ENCODE results near the gene MYF6.

The MYF6 gene

DNA sequence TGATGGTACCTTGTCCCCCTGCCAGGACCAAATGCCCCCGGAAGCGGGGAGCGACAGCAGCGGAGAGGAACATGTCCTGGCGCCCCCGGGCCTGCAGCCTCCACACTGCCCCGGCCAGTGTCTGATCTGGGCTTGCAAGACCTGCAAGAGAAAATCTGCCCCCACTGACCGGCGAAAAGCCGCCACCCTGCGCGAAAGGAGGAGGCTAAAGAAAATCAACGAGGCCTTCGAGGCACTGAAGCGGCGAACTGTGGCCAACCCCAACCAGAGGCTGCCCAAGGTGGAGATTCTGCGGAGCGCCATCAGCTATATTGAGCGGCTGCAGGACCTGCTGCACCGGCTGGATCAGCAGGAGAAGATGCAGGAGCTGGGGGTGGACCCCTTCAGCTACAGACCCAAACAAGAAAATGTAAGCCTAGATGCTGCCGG is 410 bp downstream of the MYF6 start:
- DNase-seq, result no peak

DNA sequence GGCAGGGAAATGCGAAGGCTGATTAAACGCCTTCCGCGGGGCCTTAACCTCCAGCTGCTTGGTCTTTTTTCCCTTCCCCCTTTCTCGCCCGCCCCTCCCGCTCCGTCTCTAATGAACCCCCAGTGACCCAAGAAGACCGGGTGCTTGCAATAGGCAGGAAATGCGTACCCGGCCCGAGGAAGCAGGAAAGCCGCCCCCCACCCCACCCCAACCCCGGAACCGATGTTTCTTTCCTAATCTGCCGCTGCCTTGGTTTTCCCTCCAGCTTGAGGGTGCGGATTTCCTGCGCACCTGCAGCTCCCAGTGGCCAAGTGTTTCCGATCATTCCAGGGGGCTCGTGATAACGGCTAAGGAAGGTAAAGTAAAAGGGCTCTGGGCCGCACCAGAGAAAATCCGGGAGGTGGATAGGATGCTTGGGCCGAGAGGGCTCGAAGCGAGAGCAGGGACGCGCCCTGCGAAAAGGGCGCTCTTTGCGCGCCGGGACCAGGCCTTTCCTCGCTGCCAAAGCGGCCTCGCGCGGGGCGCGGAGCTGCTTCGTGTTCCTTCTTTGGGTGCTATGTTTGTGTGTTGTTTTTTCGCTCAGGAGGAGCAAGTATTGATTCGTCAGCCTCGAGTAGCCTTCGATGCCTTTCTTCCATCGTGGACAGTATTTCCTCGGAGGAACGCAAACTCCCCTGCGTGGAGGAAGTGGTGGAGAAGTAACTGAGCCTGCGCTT is 983 bp downstream of the MYF6 start:
- DNase-seq, result no peak

DNA sequence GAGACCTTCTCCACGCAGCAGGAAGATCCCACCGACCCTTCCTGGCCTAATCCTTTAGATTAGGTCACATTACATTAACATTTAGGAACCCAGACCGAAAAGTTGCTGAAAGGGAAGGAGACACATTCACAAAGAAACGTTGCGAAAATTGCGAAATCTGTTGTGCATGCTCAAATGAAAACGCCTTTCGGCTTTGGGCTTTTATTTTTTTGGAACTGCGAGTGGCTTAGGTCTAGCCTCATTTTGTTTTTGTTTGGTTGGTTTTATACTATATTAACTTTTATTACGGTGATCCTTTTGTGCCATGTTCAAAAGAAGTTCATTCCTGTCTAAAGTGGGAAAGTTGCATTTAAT is 1.5 kb downstream of the MYF6 start:
- DNase-seq, result no peak

DNA sequence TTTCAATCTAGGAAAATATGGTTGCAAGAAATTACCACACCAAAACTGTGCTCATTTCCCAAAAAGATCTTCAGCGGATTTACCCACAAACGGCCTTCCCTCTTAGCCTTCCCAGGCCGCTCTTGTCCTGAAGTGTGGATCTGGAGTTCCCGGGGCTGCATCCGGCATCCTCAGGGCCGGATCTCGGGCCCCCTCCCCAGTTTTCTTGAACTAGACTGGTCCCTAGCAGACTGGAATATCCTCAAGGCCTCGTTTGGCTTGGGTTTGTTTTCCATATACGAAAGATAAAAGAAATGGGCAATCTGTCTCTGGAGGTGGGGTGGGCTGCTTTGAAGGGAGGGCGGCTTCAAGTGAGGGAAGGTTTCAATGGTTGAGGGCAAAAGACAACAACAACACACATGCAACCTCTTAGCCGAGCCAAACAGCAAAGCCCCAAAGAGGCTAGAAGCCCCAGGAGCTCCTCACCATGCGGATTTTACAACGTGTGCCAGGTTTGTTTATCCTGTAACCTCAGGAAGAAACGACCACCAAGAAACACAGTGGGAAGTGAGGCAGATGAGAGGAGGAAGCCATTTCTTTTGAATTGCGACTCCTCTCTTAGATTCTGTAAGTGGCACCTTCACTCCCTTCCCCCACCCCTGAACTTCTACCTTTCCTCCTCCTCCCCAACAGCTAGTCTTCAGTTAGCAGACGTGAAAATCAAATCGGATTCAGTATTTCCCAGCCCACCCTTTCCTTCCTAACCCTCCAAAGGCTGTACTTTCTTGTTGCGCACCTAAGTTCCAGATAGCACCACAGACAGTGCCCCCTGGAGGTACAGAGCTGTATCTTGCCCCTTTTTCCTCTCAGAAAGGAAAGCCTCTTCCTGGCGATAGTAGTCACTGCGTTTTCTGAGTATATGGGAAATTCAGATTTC is 2.6 kb downstream of the MYF6 start:
- no peak for DNase-seq

DNA sequence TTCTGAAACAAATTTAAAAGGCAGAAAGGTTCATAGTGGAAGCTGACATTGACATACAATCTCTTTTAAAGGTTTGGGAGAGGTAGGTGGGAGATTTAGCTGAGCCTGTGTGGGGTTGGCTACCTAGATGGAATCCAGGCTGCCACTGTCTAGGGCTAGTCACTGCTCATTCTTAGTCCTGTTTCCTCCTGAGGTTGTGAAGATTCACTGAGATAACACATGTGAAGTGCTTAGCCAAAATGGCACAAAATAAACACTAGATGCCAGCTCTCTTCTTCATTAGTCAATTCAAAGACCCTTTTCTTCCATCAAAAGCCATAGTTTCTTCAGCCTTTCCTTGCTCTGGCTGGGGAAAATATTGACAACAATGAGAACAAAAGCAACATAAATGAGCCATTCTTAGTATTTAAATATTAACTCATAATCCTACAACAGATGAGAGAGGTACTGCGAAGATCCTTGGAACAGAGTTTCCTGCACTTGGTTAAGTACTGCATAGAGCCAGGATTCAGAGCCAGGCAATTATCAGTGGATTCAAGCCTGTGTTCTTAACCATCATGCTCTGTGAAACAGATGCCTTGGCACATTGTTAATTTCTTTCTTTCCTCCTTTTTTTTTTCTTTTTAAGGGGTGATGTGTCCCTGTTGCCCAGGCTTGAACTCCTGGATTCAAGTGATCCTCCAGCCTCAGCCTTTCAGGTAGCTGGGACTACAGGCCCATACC is 3.5 kb downstream of the MYF6 start:
- no peak for DNase-seq

DNA sequence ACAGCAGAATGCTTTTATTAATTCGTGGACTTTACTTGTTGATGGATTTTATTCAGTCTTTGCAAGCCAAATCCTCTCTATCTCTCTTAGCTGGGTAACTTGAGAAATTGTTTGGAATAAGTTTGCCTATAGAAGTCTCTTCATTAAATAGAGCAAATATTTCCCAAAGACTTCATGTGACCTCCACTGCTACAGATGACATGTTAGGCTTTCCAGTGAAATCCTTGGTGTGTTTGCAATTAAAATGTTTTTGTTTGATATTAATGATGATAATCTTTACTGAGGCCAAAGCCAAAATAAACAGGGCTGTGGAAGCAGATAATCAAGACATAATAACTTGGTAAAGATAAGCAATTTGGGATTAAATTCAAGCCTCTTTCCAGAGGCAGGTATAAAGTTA is 4.4 kb downstream of the MYF6 start:
- DNase-seq, result no peak

DNA sequence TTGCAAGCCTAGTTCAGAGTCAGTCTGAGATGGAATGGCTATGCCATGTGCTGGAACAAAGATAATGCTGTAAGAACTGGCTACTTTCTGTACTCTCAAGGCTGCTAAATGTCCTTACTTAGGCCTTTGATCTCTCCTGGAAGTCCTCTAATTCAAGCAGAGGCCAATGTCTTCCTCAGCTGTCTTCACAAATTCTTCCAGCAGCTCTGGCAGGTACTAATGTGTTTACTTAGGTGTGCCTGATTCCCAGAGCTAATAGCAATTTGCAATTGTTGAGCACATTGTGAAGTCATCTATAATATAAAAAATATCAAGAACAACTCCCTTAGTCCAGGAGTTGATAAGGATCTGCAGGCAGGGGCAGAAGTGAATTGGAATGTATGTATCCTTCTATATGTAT is 5.4 kb downstream of the MYF6 start:
- no peak for DNase-seq

DNA sequence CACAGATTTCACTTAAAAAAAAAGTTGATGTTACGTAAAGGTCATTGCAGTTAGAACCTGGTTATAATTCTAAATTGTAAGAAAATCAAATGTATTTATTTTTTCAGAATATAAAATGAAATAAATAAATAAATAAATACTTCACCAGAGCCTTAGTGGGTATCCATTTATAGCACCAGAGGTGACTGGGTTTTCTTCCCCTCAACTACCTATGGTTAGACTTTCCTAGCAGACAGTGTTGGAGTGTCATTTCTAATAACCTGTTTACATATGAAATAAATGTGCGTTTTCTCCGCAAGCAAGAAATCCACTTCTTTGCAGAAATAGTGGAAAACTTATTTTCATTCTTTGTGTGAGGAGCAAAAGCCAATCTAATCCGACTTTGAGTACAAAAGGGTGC is 6.0 kb downstream of the MYF6 start:
- no peak for DNase-seq

DNA sequence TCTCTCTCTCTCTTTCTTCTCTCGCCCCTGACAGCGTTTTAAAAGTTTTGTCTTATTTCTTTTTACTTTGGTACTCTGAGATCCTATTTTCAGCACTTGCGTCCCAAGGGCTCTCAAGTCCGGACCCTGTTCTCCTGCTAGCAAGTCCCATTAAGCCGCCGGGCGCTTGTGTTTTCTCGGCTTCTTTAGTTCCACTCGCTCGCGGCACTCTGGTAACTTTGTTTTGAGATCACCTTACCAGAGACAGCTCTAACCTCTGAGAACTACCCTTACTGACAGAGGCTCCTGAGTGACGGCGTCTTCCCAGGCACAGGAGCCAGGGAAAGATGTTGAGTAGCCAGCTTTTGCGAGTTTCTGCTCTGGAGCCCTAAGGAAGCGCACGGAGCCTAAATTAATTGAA is 6.6 kb downstream of the MYF6 start:
- no peak for DNase-seq

DNA sequence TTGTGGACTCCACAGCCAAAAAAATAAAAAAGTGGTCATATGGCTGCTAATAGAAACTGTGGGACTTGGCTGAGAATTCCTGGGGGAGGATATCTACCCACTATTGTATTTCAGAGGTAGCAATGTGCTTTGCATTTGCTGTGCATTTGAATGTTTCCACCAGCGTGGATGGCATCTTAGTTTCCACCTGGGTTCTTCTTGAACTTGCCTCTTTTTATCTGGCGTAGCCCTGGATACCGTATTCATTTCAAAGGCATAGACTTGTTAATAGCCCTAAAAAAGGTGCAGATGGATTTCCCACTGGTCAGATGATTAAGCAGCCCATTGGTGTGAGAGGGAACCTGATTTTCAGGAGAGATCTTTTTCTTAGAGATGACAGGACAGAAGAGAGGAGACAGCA is 7.4 kb downstream of the MYF6 start:
- DNase-seq, result no peak

DNA sequence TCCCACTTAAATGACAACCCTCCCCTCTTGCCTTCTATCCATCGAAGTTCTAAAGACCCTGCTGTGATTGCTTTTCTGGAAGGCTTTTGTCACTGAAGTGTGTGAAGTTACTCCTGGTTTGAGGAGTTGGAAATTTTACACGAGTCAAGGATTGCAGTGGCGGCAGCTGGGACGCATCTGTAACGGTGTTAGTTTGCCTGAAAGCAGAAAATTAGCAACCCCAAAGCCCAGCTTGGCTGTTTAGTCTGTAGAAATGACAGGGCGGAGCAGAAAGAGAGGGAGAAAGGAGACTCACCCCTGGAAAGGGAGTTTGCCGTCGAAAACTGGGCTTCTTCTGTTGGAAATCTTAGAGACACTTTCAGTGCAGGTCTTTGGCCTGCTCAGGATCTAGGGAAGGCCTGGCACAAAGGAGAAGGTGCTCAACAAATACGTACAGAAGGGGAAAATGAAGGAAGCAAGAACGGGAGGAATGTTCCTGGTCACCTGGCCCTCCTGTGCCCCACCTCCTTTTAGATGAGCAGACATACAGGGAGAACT is 8.3 kb downstream of the MYF6 start:
- DNase-seq, result no peak

DNA sequence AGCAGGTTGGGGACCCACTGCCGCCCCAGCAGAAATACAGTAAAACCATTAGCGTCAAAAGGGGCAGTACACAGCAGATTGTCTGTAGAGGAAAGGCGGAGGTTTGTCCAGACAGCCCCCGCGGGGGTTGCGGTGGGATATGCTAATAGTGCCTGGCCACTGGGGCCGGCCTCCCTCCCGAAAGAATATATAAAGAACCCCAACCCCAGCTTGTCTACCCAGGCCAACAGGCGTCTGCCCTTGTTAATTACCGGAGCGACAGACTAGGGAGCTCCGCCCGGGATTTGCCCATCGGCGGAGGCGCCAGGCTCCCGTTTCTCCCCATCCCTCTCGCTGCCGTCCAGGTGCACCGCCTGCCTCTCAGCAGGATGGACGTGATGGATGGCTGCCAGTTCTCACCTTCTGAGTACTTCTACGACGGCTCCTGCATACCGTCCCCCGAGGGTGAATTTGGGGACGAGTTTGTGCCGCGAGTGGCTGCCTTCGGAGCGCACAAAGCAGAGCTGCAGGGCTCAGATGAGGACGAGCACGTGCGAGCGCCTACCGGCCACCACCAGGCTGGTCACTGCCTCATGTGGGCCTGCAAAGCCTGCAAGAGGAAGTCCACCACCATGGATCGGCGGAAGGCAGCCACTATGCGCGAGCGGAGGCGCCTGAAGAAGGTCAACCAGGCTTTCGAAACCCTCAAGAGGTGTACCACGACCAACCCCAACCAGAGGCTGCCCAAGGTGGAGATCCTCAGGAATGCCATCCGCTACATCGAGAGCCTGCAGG is 9.4 kb downstream of the MYF6 start, which contains the start of gene MYF5:
Gene MYF5, plus strand, starts transcription at position 217 of the 774 bp plus-strand sequence. Its CDS starts 152 bp downstream, at position 369.
- no peak for DNase-seq

DNA sequence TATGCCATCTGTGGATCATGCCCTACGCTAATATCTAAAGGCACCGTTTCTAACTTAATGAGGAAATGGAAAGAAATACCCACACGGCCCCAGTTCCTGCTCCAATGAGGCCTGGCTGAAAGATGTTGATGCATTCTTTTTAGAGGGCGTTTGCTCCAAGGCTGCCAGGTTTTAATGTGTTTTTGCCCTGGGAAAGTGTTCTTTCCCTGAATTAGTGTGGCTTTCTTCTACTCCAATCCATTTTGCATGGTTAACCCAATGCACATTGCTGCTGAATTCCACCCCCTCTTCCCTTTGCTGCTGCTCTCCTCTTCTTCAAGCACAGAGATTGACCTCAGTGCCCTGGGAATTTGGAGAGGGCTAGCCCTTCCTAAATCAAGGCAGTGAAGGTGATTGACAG is 10.4 kb downstream of the MYF6 start:
- DNase-seq, result no peak

DNA sequence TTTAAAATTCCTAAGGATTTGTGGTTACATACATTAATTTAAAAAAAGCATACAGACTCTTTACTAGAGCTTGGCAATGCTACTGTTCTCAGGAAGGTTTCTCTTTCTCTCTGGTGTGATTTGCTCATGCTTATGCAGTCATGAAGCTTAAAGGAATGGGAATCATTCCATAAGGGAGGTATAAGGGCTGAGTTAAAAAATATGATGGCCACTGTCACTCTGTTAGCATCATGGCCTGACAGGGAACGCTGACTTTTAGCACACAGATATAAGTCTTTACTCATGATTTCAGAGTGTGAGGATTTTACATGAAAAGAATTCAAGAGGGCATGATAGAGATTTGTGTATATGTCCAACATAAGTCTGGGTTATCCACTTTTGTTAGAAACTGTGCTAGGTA is 13.1 kb downstream of the MYF6 start:
- DNase-seq, result no peak

DNA sequence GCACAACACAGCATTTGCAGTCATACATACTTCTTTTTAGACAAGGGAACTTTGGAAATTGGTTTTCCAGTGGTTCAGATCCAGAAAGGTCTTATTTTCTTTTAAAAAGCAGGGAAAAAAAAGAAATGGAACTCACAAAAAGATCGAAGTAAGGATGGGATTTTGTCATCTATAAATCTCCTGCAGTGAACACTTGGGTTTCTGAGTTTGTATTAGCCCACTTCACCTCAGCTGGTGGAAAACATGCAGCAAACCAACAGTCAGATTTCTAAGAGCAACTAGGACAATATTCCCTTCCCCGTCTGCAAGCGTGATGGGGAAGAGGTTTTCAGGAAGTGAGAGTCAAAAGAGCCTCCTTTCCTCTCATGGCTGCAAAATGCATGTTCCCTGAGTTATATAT is 13.9 kb downstream of the MYF6 start:
- no peak for DNase-seq

DNA sequence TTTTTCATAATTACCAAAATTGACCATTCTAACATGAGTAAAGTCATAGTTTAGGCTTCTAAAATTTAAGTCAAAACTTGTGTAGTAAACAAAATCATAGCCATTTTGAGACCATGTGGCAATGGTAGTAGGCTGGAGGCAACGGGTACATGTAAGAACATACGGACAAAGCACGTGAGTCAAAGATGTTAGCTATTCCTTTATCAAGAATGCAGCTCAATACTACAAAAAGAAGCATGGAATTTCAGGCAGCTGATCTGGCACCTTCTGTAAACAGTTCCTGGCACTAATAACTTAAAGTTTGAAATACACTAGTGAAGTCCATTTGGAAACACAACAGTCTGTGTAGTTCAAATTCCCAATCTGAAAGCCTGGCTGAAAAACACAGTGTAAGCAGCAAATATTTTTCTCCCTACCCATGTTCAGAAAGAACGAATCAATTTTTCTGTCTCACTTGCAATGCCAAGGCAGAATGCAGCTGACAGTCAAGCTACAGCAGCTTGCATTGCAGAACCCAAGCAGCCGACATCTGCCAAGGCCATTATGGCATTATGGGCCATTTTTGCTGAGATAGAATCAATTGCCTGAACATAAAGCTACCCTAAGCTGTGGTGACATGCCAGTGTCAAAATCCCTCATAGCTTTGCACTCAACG is 38.5 kb downstream of the MYF6 start:
- no peak for DNase-seq

DNA sequence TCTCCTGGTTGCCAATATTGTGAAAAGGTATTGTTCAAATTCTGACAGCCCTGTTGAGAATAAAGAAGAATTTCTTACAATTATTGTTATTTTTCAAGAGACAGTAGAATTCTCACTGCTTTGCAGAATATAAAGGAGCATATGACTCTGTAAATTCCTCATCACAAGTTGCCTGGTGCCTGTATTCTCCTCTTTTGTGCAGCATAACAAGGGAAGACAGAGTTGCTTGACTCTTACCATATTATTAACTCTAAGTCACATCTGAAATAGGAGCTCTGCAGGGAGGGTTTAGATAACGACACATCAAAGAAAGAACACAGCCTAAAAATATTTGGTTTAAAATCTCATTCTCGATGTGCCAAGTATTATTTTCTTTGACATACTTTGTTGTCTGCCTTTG is 40.4 kb downstream of the MYF6 start:
- no peak for DNase-seq

DNA sequence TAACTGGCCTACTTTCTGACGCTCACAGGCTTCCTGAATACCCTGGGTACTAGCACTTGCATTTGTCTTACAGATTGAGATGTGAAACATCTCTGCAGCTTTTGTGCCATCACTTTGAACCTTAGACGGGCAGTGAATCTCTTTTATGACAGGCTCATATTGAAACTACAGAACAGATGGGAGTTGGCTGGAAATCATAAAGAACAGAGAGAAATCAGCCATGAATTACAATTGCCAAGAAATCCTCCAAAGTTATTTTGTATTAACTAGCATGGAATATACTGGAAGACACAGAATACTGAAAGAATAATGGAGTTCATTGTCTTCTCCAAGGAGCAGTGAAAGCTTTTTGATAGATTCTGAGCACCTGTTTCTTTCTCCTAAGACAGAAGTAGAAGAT is 42.0 kb downstream of the MYF6 start:
- DNase-seq, result no peak

DNA sequence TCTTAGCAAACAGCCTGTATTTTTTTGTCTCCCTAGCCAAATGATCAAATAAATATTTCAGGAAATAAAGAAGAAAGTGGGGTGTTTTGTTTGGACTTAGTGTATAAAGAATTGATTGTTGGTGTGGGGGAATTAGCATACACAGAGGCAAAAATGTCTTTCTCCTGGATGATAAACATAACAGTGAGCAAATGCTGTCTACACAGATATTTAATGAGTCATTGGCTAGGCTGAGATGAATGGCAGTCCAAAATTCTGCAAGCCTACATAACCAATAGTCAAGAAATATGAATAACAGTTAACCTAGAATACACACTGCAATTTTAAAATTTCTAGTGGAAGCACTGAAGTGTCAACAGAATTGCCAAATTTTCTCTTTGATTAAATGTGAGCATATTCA is 45.0 kb downstream of the MYF6 start:
- DNase-seq, result no peak

DNA sequence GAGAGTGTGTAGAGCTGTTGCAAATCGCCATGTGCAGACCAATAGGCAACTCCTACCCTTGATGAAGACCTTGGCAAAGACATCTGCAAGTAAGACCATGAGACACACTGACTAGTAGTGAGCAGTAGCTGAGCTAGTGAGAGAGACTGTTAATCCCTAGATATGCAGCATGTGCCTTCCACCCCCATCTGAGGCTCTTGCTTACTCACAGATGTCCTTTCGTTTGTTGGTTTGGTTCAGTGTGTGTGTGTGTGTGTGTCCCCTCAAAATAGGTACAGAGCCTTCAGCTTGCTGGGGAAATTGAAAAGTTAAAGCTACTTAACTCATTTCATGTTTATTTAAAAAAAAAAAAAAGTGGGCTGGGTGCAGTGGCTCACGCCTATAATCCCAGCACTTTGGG is 46.8 kb downstream of the MYF6 start:
- DNase-seq, result no peak

DNA sequence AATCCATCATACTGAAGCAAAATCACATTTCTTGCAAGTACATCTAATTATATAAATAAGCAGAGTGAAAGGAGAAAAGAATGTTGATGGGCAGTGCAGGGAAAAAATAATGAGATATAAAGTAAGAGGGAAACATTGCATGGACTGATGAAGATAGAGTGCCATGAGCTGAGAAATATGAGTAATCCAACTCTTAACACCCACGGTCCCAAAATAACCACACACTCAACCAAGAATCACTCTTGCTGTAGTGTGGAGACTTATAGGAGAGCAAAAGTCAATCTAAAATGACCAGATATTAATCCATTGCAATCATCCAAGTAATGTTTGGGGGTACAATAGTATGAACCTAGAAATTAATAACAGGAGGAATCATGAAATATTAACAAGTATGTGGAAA is 49.4 kb downstream of the MYF6 start:
- no peak for DNase-seq

Measured in NCI-H524 treated with DMSO at 0.1 percent for 48 hours (cell line).